ENCODE results near the gene CLTC.

CLTC gene

DNA sequence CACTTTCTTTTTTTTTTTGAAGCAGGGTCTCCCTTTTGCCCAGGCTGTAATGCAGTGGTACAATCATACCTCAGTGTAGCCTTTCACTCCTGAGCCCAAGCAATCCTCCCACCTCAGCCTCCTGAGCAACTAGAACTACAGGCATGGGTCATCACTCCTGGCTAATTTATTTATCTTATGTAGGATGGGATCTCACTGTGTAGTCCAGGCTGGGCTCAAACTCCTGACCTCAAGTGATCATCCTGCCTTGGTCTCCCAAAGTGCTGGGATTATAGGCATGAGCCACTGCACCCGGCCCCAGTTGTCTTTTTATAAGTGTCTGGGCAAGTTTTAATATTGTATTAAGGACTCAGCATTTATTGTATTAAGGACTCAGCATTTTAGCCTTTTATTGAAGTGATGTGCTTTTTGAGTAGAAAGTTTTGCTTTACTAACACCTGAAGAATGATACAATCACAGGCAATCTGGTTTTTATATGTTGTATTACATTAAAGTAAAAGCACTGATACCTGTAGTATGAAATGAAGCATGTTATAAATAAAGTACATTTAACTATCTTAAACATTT is 110.7 kb downstream of the CLTC start:
- no peak for DNase-seq

DNA sequence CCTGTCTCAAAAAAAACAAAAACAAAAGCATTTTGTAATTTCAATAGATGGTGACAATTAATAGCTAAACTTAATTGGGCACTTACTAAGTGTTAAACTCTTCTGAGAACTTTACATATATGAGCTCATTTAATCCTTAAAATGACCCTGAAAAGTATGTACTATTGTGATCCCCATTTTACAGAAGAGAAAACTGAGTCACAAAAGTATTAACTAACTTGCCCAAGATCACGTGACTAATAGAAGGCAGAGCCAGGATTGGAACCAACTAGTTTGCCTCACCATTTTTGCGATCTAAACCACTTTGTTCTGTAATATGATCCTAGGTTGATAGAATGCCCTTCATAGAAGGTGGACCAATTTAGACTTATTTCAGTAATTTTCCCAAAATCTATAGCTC is 114.0 kb downstream of the CLTC start:
- DNase-seq, result no peak

DNA sequence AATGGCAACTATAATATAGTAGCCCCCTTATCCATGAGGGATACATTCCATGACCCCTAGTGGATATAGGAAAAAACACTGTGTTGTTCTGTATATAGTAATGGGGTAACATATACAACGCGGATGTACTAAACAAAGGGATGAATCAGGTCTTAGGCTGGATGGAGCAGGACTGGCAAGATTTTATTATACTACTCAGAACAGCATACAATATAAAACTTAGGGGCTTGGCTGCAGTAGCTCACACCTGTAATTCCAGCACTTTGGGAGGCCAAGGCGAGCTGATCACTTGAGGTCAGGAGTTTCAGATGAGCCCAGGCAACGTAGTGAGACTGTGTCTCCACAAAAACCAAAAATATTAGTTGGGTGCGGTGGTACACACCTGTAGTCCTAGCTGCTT is 114.5 kb downstream of the CLTC start:
- DNase-seq, result no peak

DNA sequence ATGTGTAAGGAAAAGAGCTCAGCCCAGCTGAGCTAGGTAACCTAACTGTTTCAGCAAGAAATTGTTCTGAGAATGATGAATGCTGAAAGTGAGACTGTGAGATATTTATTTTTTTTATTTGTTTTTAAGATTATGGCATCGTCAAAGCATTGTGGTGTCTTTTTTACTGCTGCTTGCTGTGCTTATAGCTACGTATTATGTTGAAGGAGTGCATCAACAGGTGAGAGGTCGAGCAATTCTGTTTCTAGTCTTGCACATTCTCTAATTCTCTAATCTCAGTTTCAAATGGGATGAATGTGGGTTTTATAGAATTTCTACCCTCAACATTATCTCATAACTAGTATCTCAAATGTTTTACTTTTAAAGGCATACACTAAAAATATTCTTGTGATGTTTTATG is 117.6 kb downstream of the CLTC start:
- no peak for DNase-seq

DNA sequence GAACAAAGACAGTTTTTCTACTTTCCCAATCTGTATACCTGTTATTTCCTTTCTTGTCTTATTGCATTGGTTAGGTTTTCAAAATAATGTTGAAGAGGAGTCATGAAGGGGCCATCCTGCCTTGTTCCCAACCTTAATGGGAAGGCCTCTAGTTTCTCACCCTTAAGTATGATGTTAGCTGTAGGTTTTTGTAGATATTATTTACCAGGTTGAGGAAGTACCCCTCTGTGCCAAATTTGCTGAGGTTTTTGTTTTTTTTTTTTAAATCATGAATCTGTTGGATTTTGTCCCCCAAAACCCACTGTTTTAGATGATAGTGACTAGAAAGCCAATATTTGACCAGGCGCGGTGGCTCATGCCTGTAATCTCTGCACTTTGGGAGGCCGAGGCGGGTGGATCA is 124.1 kb downstream of the CLTC start:
- DNase-seq, result no peak

DNA sequence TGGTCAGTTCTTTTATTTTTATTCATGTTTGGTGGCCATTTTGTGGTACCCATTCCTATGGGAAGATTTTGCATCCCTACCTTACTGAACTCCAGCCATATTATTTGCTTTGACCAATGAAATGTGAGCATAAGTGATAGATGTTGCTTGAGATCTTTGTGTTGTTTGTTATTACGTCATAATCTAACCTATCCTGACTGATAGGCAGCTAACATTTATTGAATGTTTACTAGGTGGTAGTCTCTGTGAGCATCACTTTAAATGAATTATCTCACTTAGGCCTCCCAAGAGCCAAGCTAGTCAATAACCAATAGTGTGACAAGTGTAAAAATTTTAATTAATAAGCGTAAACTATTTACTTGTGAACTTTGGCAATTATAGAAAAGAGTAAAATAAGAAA is 125.3 kb downstream of the CLTC start:
- no peak for DNase-seq

Measured in DMS79 (cell line).